OCI-LY7 (cell line): Measurements from ENCODE around the gene MSRB1. TPM values are rescaled to one million over a fixed set of nuclear protein-coding genes. Genes with fewer than 3 reads are reported as not detected.

ENCODE experiments used
- BruUV-seq: library from RNA; stranded (reverse); fragments of 400-500 nt; replicated peaks from 2 replicates; lab custom pipeline; 2021; lab: Mats Ljungman, UMichigan
- CTCF ChIA-PET: fragments of 300-600 bp; sonication (Branson Sonifier 250); formaldehyde crosslinking; loops from one replicate; lab custom pipeline; 2022; ENCODE audit warnings: antibody characterized with exemption; ENCODE audit not compliant: unreplicated experiment; lab: Charles Lee
- POLR2A ChIA-PET: fragments of 300-600 bp; sonication (Branson Sonifier 250); formaldehyde crosslinking; loops from one replicate; lab custom pipeline; 2022; ENCODE audit warnings: antibody characterized with exemption; lab: Charles Lee
- DNase-seq: peaks from one replicate; pipeline ENCODE4 v3.0.0-alpha.2; 2015; ENCODE audit warnings: low spot score
- H2AFZ ChIP-seq: fragments of 200-600 bp; sonication (generic), shearing (Covaris generic); 2 replicates; pipeline ENCODE4 v1.6.1; 2014; ENCODE audit warnings: mild to moderate bottlenecking, antibody characterized with exemption, low read length, moderate library complexity
- H3K27ac ChIP-seq: fragments of 200-600 bp; sonication (generic); 2 replicates; pipeline ENCODE4 v1.5.1; 2014; ENCODE audit warnings: mixed run types, low read depth, mild to moderate bottlenecking, moderate library complexity, low read length, inconsistent platforms; ENCODE audit not compliant: poor library complexity, severe bottlenecking
- H3K36me3 ChIP-seq: fragments of 200-600 bp; sonication (generic); 2 replicates; pipeline ENCODE4 v1.6.1; 2014; ENCODE audit warnings: mild to moderate bottlenecking, antibody characterized with exemption, low read length, moderate library complexity, mixed read lengths; ENCODE audit not compliant: insufficient read depth
- H3K4me1 ChIP-seq: fragments of 200-600 bp; sonication (generic); 2 replicates; pipeline ENCODE4 v1.5.1; 2014; ENCODE audit warnings: mild to moderate bottlenecking, low read length; ENCODE audit not compliant: insufficient read depth, poor library complexity, severe bottlenecking
- H3K4me2 ChIP-seq: fragments of 200-600 bp; sonication (generic); 2 replicates; pipeline ENCODE4 v1.6.1; 2014; ENCODE audit warnings: mild to moderate bottlenecking, low read length
- H3K4me3 ChIP-seq: fragments of 200-600 bp; sonication (generic); 2 replicates; pipeline ENCODE4 v1.5.1; 2014; ENCODE audit warnings: mild to moderate bottlenecking, low read depth, low read length; ENCODE audit not compliant: poor library complexity, severe bottlenecking
- H3K79me2 ChIP-seq: fragments of 200-600 bp; sonication (generic); 2 replicates; pipeline ENCODE4 v1.6.1; 2016; ENCODE audit warnings: low read depth, mild to moderate bottlenecking, low read length, moderate library complexity, mixed read lengths; ENCODE audit not compliant: insufficient read depth
- H3K9me2 ChIP-seq: fragments of 200-600 bp; sonication (generic); 2 replicates; pipeline ENCODE4 v1.6.1; 2016; ENCODE audit warnings: mild to moderate bottlenecking, low read length, mixed read lengths; ENCODE audit not compliant: insufficient read depth
- H3K9me3 ChIP-seq: fragments of 200-600 bp; sonication (generic); 2 replicates; pipeline ENCODE4 v1.6.1; 2014; ENCODE audit warnings: mild to moderate bottlenecking, mixed run types, low read length, mixed read lengths
- H4K20me1 ChIP-seq: fragments of 200-600 bp; sonication (generic); 2 replicates; pipeline ENCODE4 v1.6.1; 2014; ENCODE audit warnings: mild to moderate bottlenecking, antibody characterized with exemption, low read length, moderate library complexity, mixed read lengths; ENCODE audit not compliant: insufficient read depth
- EZH2phosphoT487 ChIP-seq: fragments of 200-600 bp; sonication (generic); IDR thresholded peaks from 2 replicates; pipeline ENCODE4 v1.6.1; 2018; ENCODE audit warnings: low read depth, borderline replicate concordance, mild to moderate bottlenecking, mixed run types, antibody characterized with exemption, low read length, moderate library complexity, mixed read lengths
- intact Hi-C: fragments of 100-400 bp; cut with micrococcal nuclease; formaldehyde crosslinking; loops from one replicate; pipeline ENCODE4 v1.10.0; 2022; ENCODE audit not compliant: unreplicated experiment
- total RNA-seq, 2 experiments: library from RNA; depleted of rRNA in 1 of 2; stranded (reverse); fragments of >200 nt in 1 of 2; shearing (Covaris generic) in 1 of 2; gene quantifications; 2 replicates each; pipeline ENCODE4 v1.2.3, GENCODE V29; 2014 to 2022
- TF ChIP-seq, protein P1 (sequence below): fragments of 200-600 bp; sonication (generic); conservative IDR thresholded peaks from 2 replicates; pipeline ENCODE4 v1.5.1; 2014; ENCODE audit warnings: mild to moderate bottlenecking, antibody characterized with exemption, low read length, moderate library complexity, mixed read lengths

Gene MSRB1
- total RNA-seq, 2 experiments from 2014 or later, result 9.0 to 17.6 TPM

DNA sequence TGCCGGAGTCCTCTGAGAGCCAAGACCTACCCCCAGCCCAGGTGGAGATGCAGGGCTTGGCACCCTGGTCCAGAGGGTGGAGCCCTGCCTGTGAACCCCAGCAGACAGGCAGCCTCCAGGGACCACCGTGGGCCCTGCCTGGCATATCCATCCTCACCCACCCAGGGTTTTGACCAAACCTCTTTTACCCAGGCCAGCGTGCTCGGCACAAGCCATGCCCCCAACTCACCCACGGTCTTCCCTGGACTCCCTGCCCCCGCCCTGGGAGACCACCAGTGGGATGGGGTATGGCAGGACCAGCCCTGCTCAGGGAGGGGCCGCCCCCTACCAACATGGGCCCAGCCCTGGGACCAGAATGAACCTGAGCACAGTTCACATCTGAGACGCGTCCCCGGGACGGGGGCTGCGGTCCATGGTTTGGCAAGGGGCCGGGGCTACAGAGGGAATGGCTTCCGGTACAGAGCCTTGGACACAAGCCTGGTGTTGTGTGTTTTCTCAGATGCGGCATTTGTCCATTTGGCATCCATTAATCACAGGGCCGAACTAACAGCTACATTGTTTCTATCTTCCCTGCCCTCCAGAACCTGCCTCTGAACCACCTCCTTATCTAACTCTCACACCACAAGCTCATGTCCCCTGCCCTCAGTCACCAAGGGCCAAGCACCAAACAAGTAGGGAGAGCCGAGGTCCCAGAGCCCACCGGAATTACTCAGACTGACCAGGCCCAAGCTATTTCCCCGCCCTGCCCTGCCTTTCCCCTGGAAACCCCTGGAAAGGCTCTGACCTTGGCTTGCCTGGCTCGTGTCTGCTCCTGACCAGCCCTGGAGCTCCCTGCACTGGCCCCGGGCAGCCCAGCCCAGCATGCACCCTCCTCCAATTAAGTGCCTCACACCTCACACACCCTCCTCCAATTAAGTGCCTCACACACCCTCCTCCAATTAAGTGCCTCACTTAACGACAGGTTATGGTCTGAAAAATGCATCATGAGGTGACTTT is 38.9 kb downstream of the MSRB1 start:
- BruUV-seq, result no TSS peak
- no peaks in the 10 kb centered on the region for H3K4me1 ChIP-seq
- H3K4me3 ChIP-seq, result no peak overlapping the region
- H3K4me2 ChIP-seq, result no peak overlapping the region
- H3K36me3 ChIP-seq, result no peaks in the 10 kb centered on the region
- H3K27ac ChIP-seq, result no peak overlapping the region
- ChIA-PET CTCF (no interaction called here), POLR2A (no interaction called here)
- no peak overlapping the region for H2AFZ ChIP-seq
- intact Hi-C loops, result no loop called here
- no peaks in the 10 kb centered on the region for H4K20me1 ChIP-seq
- DNase-seq, result no peak
- H3K9me2 ChIP-seq, result no peaks in the 10 kb centered on the region
- no peak for TF ChIP-seq EZH2phosphoT487
- TF ChIP-seq, protein P1, sequence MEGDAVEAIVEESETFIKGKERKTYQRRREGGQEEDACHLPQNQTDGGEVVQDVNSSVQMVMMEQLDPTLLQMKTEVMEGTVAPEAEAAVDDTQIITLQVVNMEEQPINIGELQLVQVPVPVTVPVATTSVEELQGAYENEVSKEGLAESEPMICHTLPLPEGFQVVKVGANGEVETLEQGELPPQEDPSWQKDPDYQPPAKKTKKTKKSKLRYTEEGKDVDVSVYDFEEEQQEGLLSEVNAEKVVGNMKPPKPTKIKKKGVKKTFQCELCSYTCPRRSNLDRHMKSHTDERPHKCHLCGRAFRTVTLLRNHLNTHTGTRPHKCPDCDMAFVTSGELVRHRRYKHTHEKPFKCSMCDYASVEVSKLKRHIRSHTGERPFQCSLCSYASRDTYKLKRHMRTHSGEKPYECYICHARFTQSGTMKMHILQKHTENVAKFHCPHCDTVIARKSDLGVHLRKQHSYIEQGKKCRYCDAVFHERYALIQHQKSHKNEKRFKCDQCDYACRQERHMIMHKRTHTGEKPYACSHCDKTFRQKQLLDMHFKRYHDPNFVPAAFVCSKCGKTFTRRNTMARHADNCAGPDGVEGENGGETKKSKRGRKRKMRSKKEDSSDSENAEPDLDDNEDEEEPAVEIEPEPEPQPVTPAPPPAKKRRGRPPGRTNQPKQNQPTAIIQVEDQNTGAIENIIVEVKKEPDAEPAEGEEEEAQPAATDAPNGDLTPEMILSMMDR, result no peak
- no peaks in the 10 kb centered on the region for H3K79me2 ChIP-seq
- no peaks in the 10 kb centered on the region for H3K9me3 ChIP-seq

DNA sequence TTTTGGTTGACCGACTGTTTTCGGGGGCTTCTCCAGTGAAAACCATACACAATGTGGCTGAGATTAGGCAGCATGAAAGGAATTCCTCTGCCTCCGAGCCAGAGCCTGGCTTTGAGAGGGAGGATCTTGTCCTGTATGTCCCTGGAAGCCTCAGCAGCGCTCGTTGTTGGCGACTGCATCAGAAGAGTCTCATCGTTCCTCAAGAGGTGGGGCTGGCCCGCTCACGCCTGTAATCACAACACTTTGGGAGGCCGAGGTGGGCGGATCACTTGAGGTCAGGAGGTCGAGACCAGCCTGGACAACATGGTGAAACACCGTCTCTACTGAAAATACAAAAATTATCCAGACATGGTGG is 39.8 kb downstream of the MSRB1 start:
- no TSS peak for BruUV-seq
- Histone ChIP-seq H3K4me2 (no peak overlapping the region), H3K4me3 (no peak overlapping the region), H3K4me1 (no peaks in the 10 kb centered on the region), H3K27ac (no peak overlapping the region), H3K9me3 (no peaks in the 10 kb centered on the region), H3K36me3 (no peaks in the 10 kb centered on the region), H2AFZ (no peak overlapping the region), H3K9me2 (no peaks in the 10 kb centered on the region), H3K79me2 (no peaks in the 10 kb centered on the region), H4K20me1 (no peaks in the 10 kb centered on the region)
- TF ChIP-seq, protein P1, result no peak
- TF ChIP-seq EZH2phosphoT487, result no peak
- ChIA-PET POLR2A (no interaction called here), CTCF (no interaction called here)
- no peak for DNase-seq
- intact Hi-C loops, result no loop called here
